MCF 10A (cell line): ENCODE results near the gene RAB3IP. TPM values are rescaled to one million over a fixed set of nuclear protein-coding genes. Genes with fewer than 3 reads are reported as not detected.

Experiments used
- BruUV-seq: library from RNA; stranded (reverse); fragments of 400-500 nt; replicated peaks from 2 replicates; lab custom pipeline; 2021; lab: Mats Ljungman, UMichigan
- CTCF ChIA-PET: fragments of 300-600 bp; sonication (Branson Sonifier 250); formaldehyde crosslinking; extraction: SDS; loops from one replicate; lab custom pipeline; 2021; ENCODE audit warnings: antibody characterized with exemption, inconsistent platforms; lab: Yijun Ruan, JAX
- POLR2A ChIA-PET: fragments of 300-600, 350-650 bp; sonication (Branson Sonifier 250); formaldehyde crosslinking; extraction: SDS; loops from one replicate; lab custom pipeline; 2020; ENCODE audit warnings: antibody characterized with exemption, inconsistent platforms; lab: Yijun Ruan, JAX
- DNase-seq: peaks from one replicate; pipeline ENCODE4 v3.0.0-alpha.2; 2018; ENCODE audit not compliant: unreplicated experiment
- H3K27ac Mint-ChIP-seq: one replicate; pipeline ENCODE4 v1.8.0; 2022; ENCODE audit warnings: mild to moderate bottlenecking, low read depth, mixed read lengths; ENCODE audit not compliant: unreplicated experiment
- H3K27me3 Mint-ChIP-seq: one replicate; pipeline ENCODE4 v1.8.0; 2022; ENCODE audit warnings: mixed read lengths; ENCODE audit not compliant: insufficient read depth, unreplicated experiment
- H3K36me3 Mint-ChIP-seq: one replicate; pipeline ENCODE4 v1.8.0; 2022; ENCODE audit warnings: mild to moderate bottlenecking, moderate library complexity, mixed read lengths; ENCODE audit not compliant: insufficient read depth, unreplicated experiment
- H3K4me1 Mint-ChIP-seq: one replicate; pipeline ENCODE4 v1.8.0; 2022; ENCODE audit warnings: mixed read lengths; ENCODE audit not compliant: insufficient read depth, unreplicated experiment
- H3K4me3 Mint-ChIP-seq: one replicate; pipeline ENCODE4 v1.8.0; 2022; ENCODE audit warnings: mild to moderate bottlenecking, moderate library complexity, mixed read lengths; ENCODE audit not compliant: unreplicated experiment
- H3K9me3 Mint-ChIP-seq: one replicate; pipeline ENCODE4 v1.8.0; 2022; ENCODE audit warnings: mixed read lengths; ENCODE audit not compliant: unreplicated experiment
- CTCF ChIP-seq: fragments of 200-600 bp; IDR thresholded peaks from one replicate; pipeline ENCODE4 v1.8.0; 2022; ENCODE audit warnings: antibody characterized with exemption, mild to moderate bottlenecking; ENCODE audit not compliant: unreplicated experiment
- intact Hi-C: fragments of 100-400 bp; cut with micrococcal nuclease; formaldehyde crosslinking; loops from 2 replicates; pipeline ENCODE4 v1.14.1; 2022
- total RNA-seq: library from RNA; stranded (reverse); gene quantifications from 2 replicates; pipeline ENCODE4 v1.2.3, GENCODE V29; 2022

The RAB3IP gene
- total RNA-seq, 1 experiment from 2014 or later, result 31.5 TPM

DNA sequence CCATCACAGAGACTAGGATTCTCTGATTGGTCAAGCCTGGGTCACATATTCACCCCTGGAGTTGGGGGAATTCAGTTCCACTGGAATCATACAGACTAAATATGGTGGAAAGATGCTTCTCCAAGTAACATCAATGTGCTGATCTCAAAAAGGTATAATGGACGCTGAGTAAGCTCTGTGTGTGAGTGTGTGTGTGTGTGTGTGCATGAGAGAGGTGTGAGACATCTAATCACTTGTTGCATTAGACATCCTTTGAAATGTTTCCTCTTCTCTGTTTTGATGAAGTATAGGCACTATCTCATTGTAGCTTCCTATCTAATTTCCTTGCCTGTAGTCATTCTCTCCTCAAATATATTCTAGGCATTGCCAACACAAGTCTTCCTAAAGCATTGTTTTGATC is 5.0 kb upstream of the RAB3IP start:
- no peak for DNase-seq
- no TSS peak for BruUV-seq
- no peak for TF ChIP-seq CTCF
- Mint-ChIP-seq H3K9me3 (no peaks in the 10 kb centered on the region), H3K27me3 (no peaks in the 10 kb centered on the region), H3K27ac (no peak overlapping the region), H3K4me1 (peaks cover 11% of the 10 kb centered on the region), H3K36me3 (no peaks in the 10 kb centered on the region), H3K4me3 (no peak overlapping the region)
- CTCF ChIA-PET, result interaction anchor here (0.9 kb wide), 1 partner anchor 167 kb away, joined by 3 read pairs; no protein-coding TSS in a partner anchor
- POLR2A ChIA-PET, result interaction anchor here (1.4 kb wide), 1 partner anchor 14 kb away, joined by 3 read pairs; no protein-coding TSS in a partner anchor
- intact Hi-C loops, result no loop called here

- intact Hi-C loops, result loop anchor here (2.0 kb wide), 2 partner anchors 139 to 269 kb away; partner anchors contain the start of gene FRS2
- TF ChIP-seq CTCF, result no peak
- Mint-ChIP-seq H3K27me3 (no peaks in the 10 kb centered on the region), H3K9me3 (no peaks in the 10 kb centered on the region), H3K4me3 (peak overlapping the region; percentile 86), H3K36me3 (peaks cover 8% of the 10 kb centered on the region), H3K27ac (peak overlapping the region; percentile 71), H3K4me1 (peaks cover 19% of the 10 kb centered on the region)
- BruUV-seq, result TSS peak; percentile 45
- CTCF ChIA-PET, result interaction anchor here (0.6 to 1.0 kb wide), 7 partner anchors 10 to 1625 kb away, joined by 3 to 4 read pairs (median 3); no protein-coding TSS in a partner anchor
- POLR2A ChIA-PET, result interaction anchor here (0.6 to 2.5 kb wide), 13 partner anchors 13 to 1924 kb away, joined by 3 to 8 read pairs (median 3); partner anchors contain the start of genes CCT2, CNOT2 and ZFC3H1
- peak; percentile 79 for DNase-seq
Measured at GRCh38 chr12:69739287-69740191, 879 bp downstream of the RAB3IP start.

DNA sequence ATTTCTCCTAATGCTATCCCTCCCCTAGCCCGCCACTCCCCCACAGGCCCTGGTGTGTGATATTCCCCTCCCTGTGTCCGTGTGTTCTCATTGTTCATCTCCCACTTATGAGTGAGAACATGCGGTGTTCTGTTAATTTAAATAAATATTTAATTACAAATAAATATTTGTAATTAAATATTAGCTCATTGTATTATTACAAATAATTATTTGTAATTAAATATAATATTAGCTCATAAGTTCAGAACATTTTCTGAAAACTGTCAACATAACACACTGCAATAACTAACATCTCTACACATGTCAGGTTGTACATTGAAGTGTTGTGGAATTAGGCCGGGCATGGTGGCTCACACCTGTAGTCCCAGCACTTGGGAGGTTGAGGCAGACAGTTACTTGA is 5.4 kb downstream of the RAB3IP start:
- Mint-ChIP-seq H3K27ac (no peak overlapping the region), H3K4me3 (no peak overlapping the region), H3K36me3 (peaks cover 8% of the 10 kb centered on the region), H3K27me3 (no peaks in the 10 kb centered on the region), H3K9me3 (no peaks in the 10 kb centered on the region), H3K4me1 (peaks cover 19% of the 10 kb centered on the region)
- no TSS peak for BruUV-seq
- intact Hi-C loops, result no loop called here
- TF ChIP-seq CTCF, result no peak
- DNase-seq, result no peak
- ChIA-PET POLR2A (interaction anchor here (0.5 to 1.3 kb wide), 2 partner anchors 10 to 104 kb away, joined by 3 read pairs; no protein-coding TSS in a partner anchor), CTCF (interaction anchor here (0.6 kb wide), 1 partner anchor 434 kb away, joined by 4 read pairs; no protein-coding TSS in a partner anchor)

GRCh38 chr12:69751476-69751875 is 12.8 kb downstream of the RAB3IP start:
- TF ChIP-seq CTCF, result no peak
- intact Hi-C loops, result no loop called here
- Mint-ChIP-seq H3K27me3 (no peaks in the 10 kb centered on the region), H3K4me3 (no peak overlapping the region), H3K4me1 (no peaks in the 10 kb centered on the region), H3K27ac (no peak overlapping the region), H3K9me3 (no peaks in the 10 kb centered on the region), H3K36me3 (peaks cover 6% of the 10 kb centered on the region)
- CTCF ChIA-PET, result interaction anchor here (0.6 kb wide), 1 partner anchor 75 kb away, joined by 3 read pairs; no protein-coding TSS in a partner anchor
- POLR2A ChIA-PET, result interaction anchor here (0.9 kb wide), 1 partner anchor 840 kb away, joined by 3 read pairs; no protein-coding TSS in a partner anchor
- BruUV-seq, result no TSS peak
- DNase-seq, result no peak
